GM18861 (cell line): ENCODE data around the gene ANKMY1.

ENCODE experiments used
- ATAC-seq: cut with Tn5 transposase; IDR thresholded peaks from one replicate; pipeline ENCODE4 v1.9.1; 2021; ENCODE audit not compliant: unreplicated experiment

Gene ANKMY1

GRCh38 chr2:240557808-240558207 is at the start of gene ANKMY1:
Gene ANKMY1 (minus strand): TSS chr2:240557988. CDS start chr2:240557335, 653 bp downstream.
- ATAC-seq = no peak

- ATAC-seq = no peak
These were observed 48.3 kb upstream of the ANKMY1 start for GRCh38 chr2:240605867-240606743.

- ATAC-seq = no peak
These were observed 47.3 kb upstream of the ANKMY1 start for GRCh38 chr2:240604939-240605716.

- ATAC-seq = no peak
These were observed 46.6 kb upstream of the ANKMY1 start for GRCh38 chr2:240604291-240604938.

GRCh38 chr2:240603846-240604245 is 46.1 kb upstream of the ANKMY1 start:
- no peak for ATAC-seq

GRCh38 chr2:240603081-240603835 is 45.5 kb upstream of the ANKMY1 start:
- ATAC-seq = no peak

DNA sequence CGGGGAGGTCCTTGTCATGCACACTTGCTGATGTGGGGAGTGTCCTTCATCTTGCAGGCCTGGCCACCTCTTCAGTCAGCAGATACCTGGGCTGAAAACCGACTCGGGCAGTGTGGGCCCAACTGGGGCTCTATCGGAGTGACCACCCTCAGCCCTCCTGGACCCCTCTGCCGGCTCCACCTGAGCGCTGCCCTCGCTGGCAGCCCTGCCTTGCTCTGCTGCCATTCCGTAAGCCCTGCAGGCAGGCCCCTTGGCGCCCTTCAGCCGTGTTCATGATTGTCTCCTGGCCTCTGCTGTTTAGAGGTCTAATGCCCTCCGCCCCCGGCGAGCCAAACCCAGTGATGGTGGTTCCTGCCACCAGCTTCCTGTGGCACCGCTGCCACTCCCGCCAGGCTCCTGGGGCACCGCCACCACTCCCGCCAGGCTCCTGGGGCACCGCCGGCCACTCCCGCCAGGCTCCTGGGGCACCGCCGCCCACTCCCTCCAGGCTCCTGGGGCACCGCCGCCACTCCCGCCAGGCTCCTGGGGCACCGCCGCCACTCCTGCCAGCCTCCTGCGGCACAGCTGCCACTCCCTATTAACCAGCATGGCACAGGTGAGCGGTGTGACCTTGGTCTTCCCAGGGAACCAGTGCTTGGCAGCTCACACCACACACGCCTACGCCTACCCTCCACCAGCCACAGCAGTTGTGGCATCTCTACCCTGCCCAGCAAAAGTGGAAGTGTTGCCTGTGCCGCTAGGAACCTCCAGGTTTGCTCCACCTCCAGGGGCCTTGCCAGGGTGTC is 44.7 kb upstream of the ANKMY1 start:
- ATAC-seq = no peak

GRCh38 chr2:240601831-240602160 is 44.0 kb upstream of the ANKMY1 start:
- ATAC-seq = no peak

DNA sequence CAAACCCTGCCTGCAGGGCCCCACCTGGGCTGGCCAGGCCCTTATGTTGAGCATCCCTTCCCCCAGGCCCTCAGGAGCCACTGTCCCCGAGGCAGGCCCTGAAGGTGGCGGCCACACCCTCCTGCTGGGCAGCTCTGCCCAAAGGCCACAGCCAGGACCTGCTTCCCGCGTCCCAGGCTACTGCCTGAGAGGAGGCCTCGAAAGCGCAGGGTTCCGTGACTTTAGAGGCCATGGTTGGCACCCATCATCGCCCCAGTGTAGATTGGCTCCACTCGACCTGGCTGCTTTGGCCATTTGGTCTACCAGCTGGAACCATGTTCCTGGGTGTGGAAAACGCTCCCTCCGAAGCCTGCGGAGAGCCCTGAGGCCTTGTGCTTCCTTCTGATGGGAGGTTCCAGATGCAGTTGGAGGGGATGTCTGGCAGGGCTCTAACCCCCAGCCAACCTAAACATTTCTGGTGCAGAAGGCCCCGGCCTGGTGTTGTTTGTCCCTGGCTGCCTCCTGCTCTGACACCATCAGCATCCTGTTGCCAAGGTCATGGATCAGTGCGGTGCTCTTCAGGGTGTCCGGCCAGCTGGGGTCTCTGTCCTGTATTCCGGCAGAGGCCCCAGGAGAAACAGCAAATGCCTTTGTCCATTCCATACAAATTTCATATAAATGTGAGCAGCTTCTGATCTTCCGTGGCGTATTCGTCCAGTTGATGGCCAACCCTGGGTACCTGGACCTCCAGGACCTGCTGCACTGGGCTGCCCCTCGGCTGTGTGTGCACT is 43.5 kb upstream of the ANKMY1 start:
- ATAC-seq = no peak

DNA sequence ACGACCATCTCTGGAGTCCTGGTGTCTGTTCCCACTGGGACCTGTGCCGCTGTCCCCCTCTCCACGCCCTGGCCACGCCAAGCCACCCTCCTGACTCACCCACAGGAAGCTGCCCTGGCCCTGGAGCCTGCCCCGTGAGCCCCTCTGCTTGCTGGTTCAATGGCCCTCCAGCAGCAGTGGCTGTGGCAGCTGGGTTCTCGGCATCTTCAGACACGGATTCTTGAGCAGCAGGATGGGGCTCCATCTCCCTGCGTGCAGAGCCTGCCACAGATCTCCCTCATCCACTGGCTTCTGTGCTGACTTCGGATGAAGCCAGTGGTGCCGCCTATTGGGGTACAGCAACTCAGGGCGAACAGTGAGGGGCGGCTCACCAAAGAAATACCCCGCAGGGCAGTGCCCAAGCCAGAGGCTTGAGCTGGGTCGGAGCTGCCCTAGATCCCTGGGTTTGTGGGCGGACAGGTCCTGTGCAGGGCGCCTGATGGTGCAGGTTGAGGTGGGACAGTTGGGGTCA is 42.7 kb upstream of the ANKMY1 start:
- no peak for ATAC-seq

DNA sequence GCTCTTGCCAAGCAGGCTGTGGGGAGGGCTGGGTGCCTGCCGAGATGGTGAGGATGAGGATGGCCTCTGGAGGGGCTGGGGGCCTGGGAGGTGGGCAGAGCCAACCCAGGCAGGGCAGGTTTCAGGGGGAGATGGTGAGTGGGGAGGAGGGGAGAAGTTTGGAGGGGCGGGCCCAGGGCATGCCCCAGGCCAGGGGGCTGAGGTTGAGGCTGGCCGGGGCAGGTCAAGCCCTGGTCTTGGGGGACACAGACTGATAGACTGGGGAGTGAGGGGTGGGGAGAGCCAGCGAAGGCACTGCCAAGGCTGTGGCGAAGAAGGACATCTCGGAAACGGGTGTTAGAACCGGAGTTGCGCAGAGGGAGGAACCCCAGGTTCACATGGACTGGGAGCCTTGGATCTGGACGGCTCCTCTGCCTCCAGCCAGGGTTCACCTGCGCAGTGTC is 41.4 kb upstream of the ANKMY1 start:
- no peak for ATAC-seq

DNA sequence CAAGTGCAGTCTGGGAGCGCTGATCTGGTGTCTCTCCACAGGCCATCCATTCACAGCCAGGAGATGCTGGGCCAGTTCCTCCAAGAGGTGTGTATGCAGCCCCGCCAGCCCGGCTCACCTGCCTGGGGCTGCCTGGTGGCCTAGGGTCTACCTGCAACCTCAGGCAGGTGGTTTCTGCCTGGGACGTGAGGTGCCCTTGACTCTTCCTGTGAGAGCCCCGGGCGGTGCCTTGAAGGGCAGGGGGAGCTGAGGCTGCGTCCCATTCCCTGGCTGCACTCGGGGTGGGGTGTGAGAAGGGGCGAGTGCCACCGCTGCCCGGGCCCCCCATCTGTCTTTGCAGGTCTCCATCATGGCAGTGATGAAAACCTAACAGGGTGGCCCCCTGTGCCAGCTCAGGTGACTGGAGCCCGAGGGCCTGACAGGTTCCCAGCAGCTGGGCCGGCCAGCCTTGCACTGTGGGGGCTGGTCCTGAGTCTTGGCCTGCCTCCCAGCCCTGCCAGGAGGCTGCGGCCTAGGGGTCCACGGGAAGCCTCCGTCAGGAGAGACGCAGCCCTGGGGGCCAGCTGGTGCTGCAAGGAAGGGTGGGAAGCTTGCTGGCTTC is 40.6 kb upstream of the ANKMY1 start:
- ATAC-seq = no peak

DNA sequence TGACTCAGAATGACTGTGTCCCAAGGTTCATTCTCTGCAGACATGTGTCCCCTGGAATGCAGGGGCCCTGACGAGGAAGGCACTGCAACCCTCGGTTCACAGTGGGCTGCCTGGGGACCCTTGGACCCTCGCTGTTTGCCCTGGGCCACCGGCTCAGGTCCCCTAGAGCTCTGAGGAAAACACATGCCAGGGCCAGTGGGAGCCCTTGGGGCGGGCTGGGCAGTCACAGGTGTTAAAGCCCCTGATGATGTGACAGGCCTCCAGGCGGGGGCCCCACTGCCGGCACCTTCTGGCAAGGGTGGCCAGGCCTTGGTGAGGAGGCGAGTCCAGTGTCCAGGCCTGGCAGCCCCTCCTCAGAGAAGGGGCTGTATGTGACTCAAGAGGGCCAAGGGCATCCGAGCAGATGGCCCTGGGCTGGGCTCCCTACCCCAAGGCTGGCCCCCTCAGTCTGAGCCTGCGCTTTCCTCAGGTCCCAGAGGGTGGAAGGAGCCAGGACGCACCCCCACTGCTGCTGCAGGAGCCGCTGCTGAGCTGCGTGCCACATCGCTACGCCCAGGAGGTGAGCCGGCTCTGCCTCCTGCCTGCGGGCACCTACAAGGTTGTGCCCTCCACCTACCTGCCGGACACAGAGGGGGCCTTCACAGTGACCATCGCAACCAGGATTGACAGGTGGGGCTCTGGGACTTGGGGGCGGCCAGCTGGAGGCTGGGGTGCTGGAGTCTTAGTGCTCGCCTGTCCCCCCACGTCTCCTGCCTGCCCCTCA is 39.8 kb upstream of the ANKMY1 start:
- ATAC-seq = no peak

GRCh38 chr2:240597054-240597418 is 39.2 kb upstream of the ANKMY1 start:
- no peak for ATAC-seq

- no peak for ATAC-seq
These were observed 38.7 kb upstream of the ANKMY1 start for GRCh38 chr2:240596491-240596931.

- ATAC-seq = no peak
These were observed 38.3 kb upstream of the ANKMY1 start for GRCh38 chr2:240596080-240596460.

DNA sequence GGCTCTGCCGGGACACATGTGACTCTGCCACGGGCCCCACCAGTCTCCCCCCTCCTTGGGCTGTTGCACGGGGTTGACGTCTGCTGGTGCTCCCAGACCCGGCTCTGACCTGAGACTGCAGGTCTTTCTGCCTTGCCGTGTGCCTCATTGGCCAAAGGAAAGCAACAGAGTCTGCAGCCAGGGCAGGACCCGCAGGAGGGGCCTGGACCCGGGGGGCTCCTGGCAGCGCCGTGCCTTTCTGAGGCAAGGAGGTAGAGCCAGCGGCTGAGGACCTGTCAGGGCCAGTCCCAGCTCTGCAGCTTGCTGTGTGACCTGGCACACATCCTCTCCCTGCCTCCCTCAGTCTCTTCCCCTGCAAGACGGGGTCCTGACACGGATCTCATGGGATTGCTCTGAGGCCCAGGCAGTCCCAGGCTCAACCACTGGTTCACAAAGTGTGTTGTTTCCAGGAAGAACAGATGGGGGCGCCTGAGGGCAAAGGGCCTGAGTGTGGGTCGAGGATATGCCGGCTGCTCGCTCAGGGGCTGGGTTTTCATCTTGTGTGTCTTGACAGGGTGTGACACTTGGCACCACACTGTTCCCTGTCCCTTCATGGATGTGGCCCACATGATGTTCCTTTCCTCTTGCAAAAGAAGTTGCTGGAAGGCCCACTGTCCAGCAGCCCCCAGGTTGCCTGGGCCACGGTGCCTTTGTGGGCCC is 37.7 kb upstream of the ANKMY1 start:
- no peak for ATAC-seq
